NOMO-1 treated with dmso at 0.1 percent for 144 hours (cell line): ENCODE results near the gene PPA2.
A peak's percentile ranks its signal among the peaks of the same experiment; 100 is the strongest.

Experiments used
- DNase-seq: peaks from one replicate; lab custom pipeline; 2025; ENCODE audit not compliant: unreplicated experiment; lab: John Stamatoyannopoulos, UW

The PPA2 gene

DNA sequence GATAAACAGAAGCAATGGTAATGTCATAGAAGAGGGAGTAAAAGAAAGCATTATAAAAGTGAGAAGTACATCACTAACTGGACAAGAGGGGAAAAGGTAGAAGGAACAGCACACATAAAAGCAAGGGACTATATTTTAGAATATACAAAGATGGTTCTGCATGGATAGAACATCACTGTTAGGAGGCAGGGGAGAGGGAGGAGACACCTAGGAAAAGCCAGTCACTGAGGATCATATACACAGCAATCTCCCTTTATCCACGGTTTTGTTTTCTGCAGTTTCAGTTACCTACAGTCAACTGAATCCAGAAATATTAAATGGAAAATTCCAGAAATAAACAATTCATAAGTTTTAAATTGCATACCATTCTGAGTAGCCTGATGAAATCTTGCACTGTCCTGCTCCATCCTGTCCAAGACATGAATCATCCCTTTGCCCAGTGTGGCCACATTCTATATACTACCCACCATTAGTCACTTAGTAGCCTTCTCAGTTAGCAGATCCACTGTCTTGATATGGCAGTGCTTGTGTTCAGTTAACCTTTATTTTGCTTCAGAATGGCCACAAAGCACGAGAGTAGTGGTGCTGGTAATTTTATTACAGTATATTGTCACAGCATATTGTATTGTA lies 74.2 kb downstream of the PPA2 start:
- no peak for DNase-seq

DNA sequence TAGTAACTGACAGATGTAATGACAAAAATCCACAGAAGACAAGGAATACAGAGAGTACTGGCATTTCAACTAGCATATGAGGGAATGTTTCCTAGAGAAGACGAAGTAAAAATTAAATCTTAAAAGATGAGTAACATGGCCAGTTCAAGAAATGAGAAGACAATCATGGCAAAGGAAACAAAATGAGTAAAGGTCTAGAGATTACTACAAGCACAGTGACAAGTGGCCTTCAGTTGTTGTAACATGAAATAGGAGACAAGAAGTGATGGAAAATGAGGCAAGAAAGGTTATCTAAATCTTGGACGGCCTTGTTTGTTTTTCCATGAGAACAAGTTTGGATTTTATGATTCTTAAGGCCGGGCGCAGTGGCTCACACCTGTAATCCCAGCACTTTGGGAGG lies 81.0 kb downstream of the PPA2 start:
- no peak for DNase-seq

DNA sequence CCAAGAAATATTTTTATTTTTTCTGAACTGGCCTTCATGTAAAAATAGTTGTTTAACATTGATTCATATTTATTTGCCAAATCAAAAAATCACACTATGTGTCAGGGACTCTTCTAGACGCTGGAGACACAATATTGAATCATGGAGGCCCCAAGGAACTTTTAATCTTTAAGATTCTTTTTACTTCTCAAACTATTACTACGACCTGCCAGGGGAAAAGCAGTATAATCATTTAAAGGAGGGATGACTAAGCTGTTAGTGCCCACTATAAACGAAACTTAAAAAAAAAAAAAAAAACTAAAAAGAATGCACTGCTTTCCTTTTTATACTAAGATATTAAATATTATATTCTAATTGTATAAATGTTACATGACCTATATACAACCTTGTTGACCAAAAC lies 84.7 kb downstream of the PPA2 start:
- DNase-seq, result no peak

DNA sequence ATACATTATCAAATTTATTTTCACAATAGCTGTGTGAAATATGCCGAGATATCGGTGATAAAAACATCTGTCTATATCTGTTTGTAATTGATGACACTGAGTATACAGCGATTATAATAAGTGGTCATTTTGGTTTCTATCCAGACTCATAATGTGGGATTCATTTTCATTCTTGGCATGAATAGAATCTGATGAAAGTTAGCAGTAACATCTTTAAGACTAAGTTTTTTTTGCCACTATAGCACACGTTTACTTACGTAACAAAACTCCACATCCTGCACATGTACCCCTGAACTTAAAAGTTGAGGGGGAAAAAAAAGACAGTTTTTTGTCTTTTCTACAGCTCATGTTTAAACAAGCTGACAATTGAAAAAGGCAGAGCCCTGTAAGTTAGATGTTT lies 86.4 kb downstream of the PPA2 start:
- DNase-seq, result no peak

DNA sequence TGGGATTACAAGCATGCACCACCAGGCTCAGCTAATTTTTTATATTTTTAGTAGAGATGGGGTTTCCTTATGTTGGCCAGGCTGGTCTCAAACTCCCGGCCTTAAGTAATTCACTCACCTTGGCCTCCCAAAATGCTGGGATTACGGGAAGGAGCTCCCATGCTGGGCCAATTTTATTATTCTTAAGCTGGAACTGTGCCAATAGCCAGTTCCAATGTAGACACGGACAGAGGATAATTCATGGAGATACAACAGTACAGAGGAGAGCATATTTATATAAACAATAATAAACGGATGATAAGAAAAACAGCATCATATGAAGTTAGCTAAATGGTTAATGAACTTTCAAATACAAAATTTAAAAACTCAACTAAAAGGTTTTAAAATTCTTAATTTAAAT lies 87.8 kb downstream of the PPA2 start:
- no peak for DNase-seq

DNA sequence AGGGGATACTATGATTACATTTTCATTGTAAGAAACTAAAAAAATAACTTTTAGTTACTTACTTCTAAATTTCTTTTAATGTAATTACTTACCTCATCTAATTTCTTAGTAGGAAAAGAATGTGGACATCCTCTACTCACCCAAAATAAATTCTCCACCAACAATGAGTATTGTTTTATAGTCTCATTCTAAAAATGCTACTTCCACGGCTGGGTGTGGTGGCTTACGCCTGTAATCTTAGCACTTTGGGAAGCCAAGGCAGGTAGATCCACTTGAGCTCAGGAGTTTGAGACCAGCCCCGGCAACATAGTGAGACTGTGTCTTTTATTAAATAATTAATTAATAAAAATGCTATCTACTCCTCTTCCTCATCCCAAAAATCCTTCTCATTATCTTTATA lies 99.8 kb downstream of the PPA2 start:
- no peak for DNase-seq

DNA sequence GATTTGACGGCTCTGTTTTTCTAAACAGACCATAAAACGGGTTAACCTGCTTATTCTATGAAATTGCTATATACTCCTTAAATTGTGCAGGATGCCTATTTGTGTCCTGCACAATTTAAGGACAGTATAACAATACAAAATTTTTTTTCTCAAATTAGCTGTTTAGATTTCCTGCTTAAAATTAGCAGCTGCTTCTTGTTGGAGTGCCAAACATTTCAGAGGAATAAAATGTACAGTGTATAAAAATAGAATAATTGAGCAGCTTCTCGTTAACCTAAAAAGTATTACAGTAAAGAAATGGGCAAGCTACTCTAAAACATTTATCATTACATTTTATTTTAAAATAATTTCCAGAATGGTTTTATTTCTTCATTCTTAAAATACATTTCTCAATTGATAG lies 100.5 kb downstream of the PPA2 start:
- DNase-seq, result no peak

DNA sequence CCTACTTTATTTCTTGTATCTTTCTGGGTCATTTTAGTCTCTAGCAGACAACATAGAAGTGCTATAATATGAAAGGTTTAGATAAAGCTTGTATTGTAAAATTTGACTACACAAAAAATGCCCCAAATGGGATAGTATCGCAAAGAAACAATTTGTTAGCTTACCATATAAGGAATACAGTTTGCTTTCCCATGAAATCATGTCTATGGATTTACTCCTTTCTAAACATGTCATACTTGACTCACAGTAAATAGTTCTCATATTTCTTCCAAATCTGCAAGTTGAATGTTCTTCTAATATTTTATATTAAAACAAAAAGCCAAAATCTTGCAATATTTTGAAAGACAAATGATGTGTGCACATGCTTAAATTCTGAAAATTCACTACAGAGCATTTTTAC lies 103.9 kb downstream of the PPA2 start:
- no peak for DNase-seq

DNA sequence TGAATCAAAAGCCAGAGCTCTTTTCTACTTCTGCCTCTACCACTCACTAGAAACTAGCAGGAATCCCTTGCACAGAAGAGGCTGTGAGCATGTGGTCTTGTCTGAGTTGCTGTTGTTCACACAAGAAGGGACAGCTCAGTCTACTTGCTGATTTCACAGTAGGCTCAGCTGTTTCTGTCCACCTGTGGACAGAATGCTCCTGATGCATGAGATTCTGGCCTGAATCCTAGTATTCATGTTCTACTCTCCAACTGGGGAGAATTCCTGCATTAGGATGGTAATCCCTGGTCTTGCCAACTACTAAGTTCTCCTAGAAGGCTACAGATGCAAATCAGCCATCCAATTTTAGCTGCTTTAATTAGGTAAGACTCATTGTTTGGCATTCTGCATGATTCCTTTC lies 112.8 kb downstream of the PPA2 start:
- DNase-seq, result no peak

DNA sequence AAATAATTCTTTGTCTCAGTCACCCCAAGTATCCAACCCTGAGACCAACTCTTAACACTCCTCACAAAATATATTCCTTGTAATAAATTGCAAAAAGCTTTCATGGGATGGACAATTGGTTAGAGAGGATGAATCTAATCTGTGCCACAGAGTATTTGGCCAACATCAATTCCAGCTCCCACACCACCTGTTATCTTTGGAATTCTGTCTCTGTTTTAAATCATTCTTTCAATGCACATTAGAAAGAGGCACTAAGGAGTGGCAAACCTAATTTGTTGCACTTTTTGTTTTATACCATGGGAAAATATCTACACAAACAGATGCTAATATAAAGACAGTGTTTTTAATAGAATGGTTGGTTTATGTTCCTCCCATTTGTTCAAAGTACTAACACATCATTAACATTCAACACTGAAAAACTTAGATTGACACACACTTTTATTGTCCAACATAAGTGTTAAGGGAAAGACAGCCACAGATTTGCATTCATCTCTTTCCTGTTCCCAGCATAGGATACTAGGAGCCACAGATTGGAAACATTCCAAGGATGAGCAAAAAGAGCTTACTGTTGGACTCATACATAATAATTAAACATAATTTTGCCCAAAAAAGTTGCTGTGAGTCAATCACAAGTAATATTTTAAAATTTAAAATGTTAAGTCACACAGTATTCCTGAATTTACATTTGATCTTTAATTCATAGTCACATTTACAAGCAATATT lies 116.4 kb downstream of the PPA2 start:
- DNase-seq, result no peak

DNA sequence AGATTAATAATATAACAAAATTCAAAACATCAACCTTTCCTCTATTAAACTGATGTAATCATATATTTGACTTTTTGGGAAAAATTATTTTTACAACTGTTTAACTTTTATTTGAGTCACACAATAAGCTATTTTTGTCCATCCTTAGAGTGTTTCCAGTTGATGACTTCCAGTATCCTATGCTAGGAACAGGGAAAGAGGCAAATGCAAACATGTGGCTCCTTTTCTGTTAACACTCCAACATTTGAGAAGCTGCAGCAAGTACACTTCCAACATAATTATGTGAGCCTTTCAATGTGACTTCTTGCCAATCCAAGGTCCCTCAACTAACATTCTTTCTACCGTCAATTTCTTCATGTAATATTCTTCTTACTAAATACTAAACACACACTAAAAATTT lies 117.7 kb downstream of the PPA2 start:
- no peak for DNase-seq

DNA sequence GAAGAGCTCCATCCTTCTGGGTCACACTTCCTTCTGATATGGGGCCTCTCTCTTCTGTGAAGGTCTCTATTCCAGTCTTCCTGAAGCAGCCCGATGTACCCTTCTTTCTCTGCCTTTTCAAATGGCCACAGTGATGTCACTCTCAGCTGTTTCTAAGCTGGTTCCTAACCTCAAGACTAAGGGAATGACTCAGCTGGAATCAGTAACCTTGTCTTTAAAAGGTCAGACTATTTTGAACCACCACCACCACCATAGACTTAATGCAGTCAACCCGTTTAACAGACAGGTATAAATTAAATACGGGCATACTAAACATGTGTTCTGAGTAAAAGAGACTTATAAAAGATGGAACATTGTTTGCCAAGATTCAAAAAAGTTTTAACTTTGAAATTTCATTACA lies 121.0 kb downstream of the PPA2 start:
- DNase-seq, result no peak

DNA sequence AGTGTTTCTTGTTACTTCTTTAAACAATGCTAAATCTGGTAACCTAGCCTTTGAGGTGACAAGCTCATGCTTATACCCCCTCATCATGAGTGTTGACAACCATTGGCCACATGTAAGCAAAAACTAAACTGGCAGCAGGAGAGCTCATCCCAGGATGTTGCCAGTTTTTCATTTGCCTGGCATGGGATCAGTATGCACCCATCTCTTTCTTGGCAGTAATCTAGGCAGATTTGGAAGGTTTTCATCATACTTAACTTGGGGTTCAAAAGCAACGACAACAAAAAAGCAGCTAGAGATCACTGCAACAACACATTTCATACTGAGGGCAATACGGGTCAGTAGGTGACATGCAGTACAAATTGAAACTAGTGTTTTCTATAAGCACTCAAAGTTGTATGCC lies 122.0 kb downstream of the PPA2 start:
- no peak for DNase-seq

DNA sequence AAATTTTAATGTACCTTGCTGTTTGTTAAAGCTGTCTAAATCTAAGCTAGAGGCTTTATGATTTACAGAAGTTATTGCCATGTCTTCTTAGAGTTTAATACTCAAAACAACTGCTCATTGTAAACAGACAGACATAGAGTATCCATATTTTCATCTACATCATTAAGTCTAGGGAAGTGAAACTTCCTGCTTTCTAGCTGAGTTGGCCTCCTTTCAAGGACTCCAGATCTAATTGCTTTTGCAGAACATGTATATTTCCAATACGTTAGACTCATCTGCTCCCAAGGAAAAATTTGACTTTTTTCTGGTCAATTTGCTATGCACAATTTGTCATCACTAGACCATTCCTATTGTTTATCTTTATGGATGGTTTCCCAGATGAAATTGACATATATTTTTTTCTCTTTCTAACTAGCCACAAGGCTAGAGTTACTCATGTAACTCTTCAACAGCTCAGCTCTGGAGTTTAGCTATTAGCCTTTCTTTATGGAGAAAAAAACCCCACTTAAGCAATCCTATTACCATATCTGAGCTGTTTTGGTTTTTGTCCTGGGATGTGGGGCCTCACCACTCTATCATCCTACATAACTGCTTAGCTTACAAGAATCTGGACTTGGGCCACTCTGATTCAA lies 122.9 kb downstream of the PPA2 start:
- DNase-seq, result peak; percentile 49

DNA sequence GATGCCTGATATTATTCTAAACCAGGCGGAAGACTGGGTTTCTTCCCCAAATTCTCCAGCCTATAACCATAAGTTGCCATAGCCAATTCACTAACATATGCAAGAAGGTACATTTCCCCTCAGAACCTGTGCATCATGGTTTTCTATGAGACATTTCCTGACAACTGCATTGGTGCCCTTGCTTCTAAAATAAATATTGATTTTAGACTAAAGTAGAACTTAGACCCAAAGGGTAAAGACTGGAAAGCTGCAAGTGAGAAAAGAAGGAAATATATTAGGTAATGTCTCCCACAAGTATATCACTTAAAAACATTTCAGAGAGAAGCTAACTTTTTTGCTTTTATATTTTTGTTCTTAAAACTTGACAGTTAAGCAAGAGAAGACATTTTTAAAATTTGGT lies 125.1 kb downstream of the PPA2 start:
- DNase-seq, result no peak

DNA sequence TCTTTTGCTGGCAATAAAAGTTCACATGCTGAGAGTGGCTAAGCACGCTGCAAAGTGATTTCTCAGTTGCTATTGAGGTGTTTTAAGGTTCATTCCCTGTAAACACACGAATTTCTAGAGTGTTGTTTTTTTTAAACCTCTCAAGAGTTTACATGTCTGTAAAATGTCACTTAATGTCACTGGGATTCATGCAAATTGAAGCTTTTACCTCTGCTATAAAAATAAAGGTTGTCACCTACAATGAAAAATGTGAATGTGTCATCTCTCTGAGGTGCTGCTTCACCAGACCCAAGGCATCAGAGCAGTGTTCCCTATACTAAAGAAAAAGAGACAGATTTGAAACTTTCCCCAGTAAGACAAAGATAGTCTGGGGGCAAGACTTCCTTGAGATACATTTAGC lies 127.0 kb downstream of the PPA2 start:
- no peak for DNase-seq

DNA sequence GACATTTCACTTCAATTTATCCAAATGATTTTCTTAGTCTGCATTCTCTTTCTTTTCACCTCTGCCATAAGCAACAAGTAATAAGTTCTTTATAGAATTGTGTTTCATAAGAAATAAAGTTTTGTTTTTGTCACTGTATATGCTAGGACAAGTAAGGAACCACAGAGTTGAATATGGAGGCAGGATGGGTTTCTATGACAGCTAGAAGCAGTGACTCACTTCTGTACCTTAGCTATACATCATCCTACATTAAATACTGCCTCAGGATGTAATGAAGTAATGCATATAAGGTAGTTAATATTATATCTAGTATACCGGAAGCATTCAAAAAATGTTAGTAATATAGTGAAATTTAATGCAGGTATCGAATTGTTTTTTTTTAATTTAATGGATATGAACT lies 128.0 kb downstream of the PPA2 start:
- DNase-seq, result no peak

DNA sequence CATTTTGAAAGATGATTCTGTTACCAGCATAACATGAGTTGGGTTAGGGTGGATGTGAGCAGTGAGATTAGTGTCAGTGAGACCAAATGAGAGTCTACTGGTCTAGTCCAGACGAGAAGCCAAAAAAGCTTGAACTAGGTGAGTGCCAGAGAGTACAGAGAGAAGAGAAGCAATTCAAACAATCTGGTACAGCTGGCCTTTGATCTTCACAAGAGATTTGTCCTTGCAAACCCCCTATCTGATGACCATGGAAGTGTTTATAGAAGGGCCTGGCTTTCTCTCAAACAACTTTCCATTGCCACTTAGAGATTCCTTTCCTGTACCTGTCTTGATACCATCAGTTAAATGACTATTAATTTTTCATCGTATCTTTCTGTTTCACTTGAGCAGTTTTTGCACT lies 128.5 kb downstream of the PPA2 start:
- no peak for DNase-seq

DNA sequence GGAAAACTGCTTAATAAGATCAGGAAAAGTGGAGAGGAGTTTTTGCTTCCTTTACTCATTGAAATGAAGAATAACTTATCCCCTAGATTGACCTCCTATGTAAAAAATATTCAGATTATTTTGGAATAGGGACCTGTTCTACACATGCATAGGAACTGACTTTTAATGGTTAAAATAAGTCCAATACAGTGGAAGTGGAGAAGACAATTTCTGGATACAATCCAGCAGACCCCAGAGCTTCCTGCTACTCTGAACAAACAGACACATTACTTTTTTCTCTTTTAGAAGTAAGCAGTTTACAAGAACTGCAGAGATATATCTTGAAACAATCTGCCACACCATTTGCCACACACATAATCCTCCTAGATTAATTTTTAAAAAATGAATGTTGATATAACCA lies 129.7 kb downstream of the PPA2 start:
- DNase-seq, result no peak

DNA sequence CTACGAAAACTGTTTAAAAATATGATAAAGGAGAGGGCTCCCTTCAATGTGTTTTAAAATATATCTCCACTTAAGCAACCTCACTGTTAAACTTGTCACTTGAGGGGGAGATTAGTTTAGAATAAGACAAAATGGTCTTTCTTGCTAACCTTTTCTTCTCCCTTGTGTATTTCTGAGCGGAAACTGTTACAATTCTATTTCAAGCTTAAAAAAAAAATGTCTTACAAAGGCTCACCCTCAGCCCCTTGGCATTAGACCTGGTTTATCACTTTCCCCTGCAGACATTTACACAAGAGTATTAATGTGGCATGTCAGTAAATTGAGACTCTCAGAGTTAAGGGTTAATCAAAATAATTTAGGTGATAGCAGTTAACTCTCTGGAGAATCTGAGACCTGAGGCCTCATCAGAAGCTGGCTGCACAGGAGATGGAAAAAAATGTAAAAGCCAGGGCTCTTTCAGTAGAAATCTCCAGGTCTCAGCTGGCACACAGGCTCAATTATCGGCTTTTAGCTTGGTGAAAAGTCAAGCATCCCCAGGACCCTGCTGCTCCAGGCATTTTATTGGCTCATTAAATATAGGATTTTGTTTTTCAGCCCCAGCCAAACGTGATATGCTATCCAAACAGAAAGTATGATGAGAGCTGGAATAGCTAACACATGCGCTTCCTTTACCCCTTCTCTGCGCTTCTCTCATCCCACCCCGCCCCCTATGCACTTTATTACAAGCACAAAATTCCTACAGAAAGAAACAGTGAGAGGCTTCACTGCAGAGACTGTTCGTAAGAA lies 130.5 kb downstream of the PPA2 start:
- DNase-seq, result no peak

DNA sequence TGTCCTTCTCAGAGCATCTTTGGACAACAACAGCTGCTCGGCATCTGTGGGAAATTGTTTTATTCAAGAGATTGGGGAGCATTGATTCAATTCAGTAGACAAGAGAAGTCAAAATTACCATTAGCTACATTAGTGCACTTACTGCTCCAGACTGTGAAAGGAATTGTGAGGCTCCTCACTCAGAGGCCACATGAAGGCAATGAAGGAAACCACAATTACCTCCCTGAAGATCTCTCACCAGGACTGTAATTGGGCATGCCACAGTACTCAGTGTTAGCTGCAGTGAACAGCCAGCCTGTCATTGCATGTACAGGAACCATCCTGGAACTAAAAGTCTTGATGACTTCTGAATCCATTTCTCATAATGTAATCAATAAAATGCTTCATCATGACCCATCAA lies 144.8 kb downstream of the PPA2 start:
- DNase-seq, result no peak

DNA sequence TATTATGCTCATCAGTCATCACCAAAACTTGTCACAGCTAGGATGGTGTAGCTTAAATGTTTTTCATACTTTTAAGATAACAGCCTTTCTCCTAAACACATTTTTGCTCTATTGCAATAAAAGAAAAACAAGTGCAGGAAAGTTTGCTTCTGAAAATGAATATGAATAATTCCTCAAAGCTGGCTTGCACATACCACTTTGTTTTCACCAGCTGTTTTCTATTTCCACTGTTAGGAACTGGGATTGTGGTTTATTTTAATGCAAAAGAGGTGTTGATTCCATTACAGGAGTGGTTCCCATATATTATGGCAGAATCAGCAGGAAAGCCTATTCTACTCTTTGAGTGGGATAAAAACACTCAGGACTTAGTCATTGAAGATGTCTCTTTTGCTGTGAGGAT lies 145.9 kb downstream of the PPA2 start:
- no peak for DNase-seq
